ENCODE measurements around the gene GCSAM. TPM values are rescaled to one million over a fixed set of nuclear protein-coding genes. Genes with fewer than 3 reads are reported as not detected.

GCSAM gene
- total RNA-seq, 2 experiments from 2014 or later, result 6.5 to 6.8 TPM

- no peak for TF ChIP-seq CTCF (IDR thresholded peaks at IDR 0.05)
- DNase-seq (no peak), ATAC-seq (ENCODE audit: poor library complexity) (no peak)
- Histone ChIP-seq H3K4me3 (ENCODE audit: low read length) (no peak overlapping the region), H3K9me3 (ENCODE audit: control insufficient read depth in 1 of 2, insufficient read depth in 1 of 2, low read length in 2 of 2) (peaks cover 13 to 16% of the 10 kb centered on the region in 2 experiments), H3K27ac (ENCODE audit: low read depth in 1 of 2, low read length in 2 of 2) (no peak overlapping the region), H3K27me3 (ENCODE audit: control insufficient read depth in 1 of 2, insufficient read depth in 2 of 2, low read length in 2 of 2) (no peaks in the 10 kb centered on the region), H3K4me1 (ENCODE audit: insufficient read depth, low read length) (no peaks in the 10 kb centered on the region), H3K36me3 (ENCODE audit: insufficient read depth, low read length) (no peaks in the 10 kb centered on the region)
- Mint-ChIP-seq H3K9me3 (peaks cover 13% of the 10 kb centered on the region), H3K4me1 (ENCODE audit: low read depth) (no peaks in the 10 kb centered on the region), H3K4me3 (no peak overlapping the region), H3K27me3 (no peaks in the 10 kb centered on the region), H3K36me3 (ENCODE audit: low read depth) (peaks cover 18% of the 10 kb centered on the region), H3K27ac (no peak overlapping the region)
- intact Hi-C loops (cut with DNase I, micrococcal nuclease), result no loop called here
- CTCF ChIA-PET, result no interaction called here
- POLR2A ChIA-PET, result no interaction called here
Observed at GRCh38 chr3:112149136-112149535, 16.1 kb upstream of the GCSAM start.

GRCh38 chr3:112143689-112144088 lies 10.6 kb upstream of the GCSAM start:
- Histone ChIP-seq H3K4me3 (ENCODE audit: low read length) (peak overlapping the region; percentile 23), H3K27ac (ENCODE audit: low read depth in 1 of 2, low read length in 2 of 2) (no peak overlapping the region), H3K36me3 (ENCODE audit: insufficient read depth, low read length) (no peaks in the 10 kb centered on the region), H3K4me1 (ENCODE audit: insufficient read depth, low read length) (no peaks in the 10 kb centered on the region), H3K27me3 (ENCODE audit: control insufficient read depth in 1 of 2, insufficient read depth in 2 of 2, low read length in 2 of 2) (no peaks in the 10 kb centered on the region), H3K9me3 (ENCODE audit: control insufficient read depth in 1 of 2, insufficient read depth in 1 of 2, low read length in 2 of 2) (peaks cover 2 to 16% of the 10 kb centered on the region in 2 experiments)
- Mint-ChIP-seq H3K4me1 (ENCODE audit: low read depth) (peaks cover 8% of the 10 kb centered on the region), H3K27ac (peak overlapping the region; percentile 16), H3K4me3 (peak overlapping the region; percentile 43), H3K9me3 (peaks cover 13% of the 10 kb centered on the region), H3K27me3 (no peaks in the 10 kb centered on the region), H3K36me3 (ENCODE audit: low read depth) (peaks cover 18% of the 10 kb centered on the region)
- DNase-seq, result no peak
- intact Hi-C loops (cut with DNase I, micrococcal nuclease), result no loop called here
- no peak for TF ChIP-seq CTCF (IDR thresholded peaks at IDR 0.05)
- ATAC-seq (ENCODE audit: poor library complexity), result no peak
- ChIA-PET POLR2A (no interaction called here), CTCF (interaction anchor here (1.9 kb wide), 1 partner anchor 32 kb away, joined by 5 read pairs; no protein-coding TSS in a partner anchor)

GRCh38 chr3:112143251-112143650 lies 10.2 kb upstream of the GCSAM start:
- no peaks in the 10 kb centered on the region for H3K27me3 ChIP-seq (ENCODE audit: control insufficient read depth in 1 of 2, insufficient read depth in 2 of 2, low read length in 2 of 2)
- peak overlapping the region; percentile 43 for H3K4me3 Mint-ChIP-seq
- H3K4me1 Mint-ChIP-seq (ENCODE audit: low read depth), result peaks cover 8% of the 10 kb centered on the region
- ChIA-PET CTCF (interaction anchor here (1.9 kb wide), 1 partner anchor 32 kb away, joined by 5 read pairs; no protein-coding TSS in a partner anchor), POLR2A (no interaction called here)
- peak overlapping the region; percentile 23 for H3K4me3 ChIP-seq (ENCODE audit: low read length)
- H3K36me3 Mint-ChIP-seq (ENCODE audit: low read depth), result peaks cover 18% of the 10 kb centered on the region
- H3K36me3 ChIP-seq (ENCODE audit: insufficient read depth, low read length), result no peaks in the 10 kb centered on the region
- DNase-seq (no peak), ATAC-seq (ENCODE audit: poor library complexity) (peak; percentile 55)
- peaks cover 0 to 16% of the 10 kb centered on the region in 2 experiments for H3K9me3 ChIP-seq (ENCODE audit: control insufficient read depth in 1 of 2, insufficient read depth in 1 of 2, low read length in 2 of 2)
- H3K27me3 Mint-ChIP-seq, result no peaks in the 10 kb centered on the region
- no peak for TF ChIP-seq CTCF (IDR thresholded peaks at IDR 0.05)
- peak overlapping the region; percentile 16 for H3K27ac Mint-ChIP-seq
- H3K9me3 Mint-ChIP-seq, result peaks cover 13% of the 10 kb centered on the region
- no peak overlapping the region for H3K27ac ChIP-seq (ENCODE audit: low read depth in 1 of 2, low read length in 2 of 2)
- intact Hi-C loops (cut with DNase I, micrococcal nuclease), result no loop called here
- H3K4me1 ChIP-seq (ENCODE audit: insufficient read depth, low read length), result no peaks in the 10 kb centered on the region

Measured in CD4-positive, alpha-beta T cell (primary cell).